Measurements from ENCODE around the gene CLCA4. TPM values are rescaled to one million over a fixed set of nuclear protein-coding genes. Genes with fewer than 3 reads are reported as not detected.

CLCA4 gene
- total and polyA plus RNA-seq, 10 donors, result 0.03 to 0.22 (median 0.09) TPM; not detected in 6

DNA sequence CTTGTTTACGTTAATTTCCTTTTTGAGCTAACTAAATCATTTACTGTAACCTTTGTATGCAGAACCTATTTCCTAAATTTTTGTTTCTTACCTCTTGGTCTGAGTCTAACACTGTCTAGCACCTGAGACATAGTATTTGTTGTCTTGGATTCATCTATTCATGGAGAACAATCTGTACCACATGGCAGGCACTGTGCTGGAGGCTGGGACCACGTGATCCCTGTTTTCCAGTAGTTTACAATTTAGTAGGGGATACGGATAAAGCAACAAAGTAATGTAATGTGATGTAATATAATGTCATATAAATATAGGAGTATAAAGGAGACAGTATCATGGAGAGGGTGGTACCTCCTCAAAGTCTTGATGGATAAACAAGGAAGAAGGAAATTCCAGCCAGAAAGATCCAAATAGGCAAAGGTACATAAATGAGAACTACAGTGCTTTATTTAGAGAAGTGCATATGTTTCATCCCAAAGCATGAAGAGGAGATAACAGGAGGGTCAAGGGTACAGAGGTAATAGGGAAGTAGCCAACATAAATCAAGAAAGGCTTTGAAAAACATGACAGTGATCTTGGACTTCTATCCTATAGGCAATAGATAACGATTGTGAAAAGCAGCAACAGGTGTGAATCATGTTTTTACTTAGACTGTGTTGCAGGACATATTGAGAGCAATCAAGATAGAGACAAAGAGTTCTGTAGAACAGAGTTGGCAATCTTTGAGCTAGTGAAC, 25.9 kb upstream of the CLCA4 start:
- intact Hi-C loops (cut with DNase I; ENCODE audit: low total_unique reads), result no loop called here

DNA sequence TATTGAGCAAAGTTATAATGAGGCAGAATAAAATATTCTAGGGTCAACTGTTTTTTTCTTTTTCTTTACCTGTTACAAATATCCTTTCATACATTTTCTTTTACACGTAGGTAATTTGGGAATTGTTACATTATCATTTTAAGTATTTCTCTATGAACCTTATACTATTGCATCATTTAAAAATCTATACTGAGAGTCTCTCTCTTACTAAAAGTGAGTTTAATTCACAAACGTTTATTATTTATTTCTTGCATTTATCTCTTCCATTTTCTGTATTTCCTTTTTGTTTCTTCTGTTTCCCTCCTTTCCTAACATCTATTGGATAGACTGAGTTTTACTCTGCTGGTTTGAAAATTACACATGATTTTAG, 25.4 kb upstream of the CLCA4 start:
- Histone ChIP-seq H3K4me1 (no peaks in the 10 kb centered on the region), H3K27me3 (replicated peaks in 1 of 7) (no peaks in the 10 kb centered on the region), H3K36me3 (no peaks in the 10 kb centered on the region), H3K9me3 (peaks cover 0 to 9% (median 0%) of the 10 kb centered on the region in 8 donors), H3K27ac (no peak overlapping the region), H3K4me3 (no peak overlapping the region)
- intact Hi-C loops (cut with DNase I; ENCODE audit: low total_unique reads), result no loop called here
- TF ChIP-seq POLR2A (IDR thresholded peaks at IDR 0.05) (no peak), POLR2AphosphoS5 (IDR thresholded peaks at IDR 0.05) (no peak), CTCF (IDR thresholded peaks at IDR 0.05 in 8 of 11, conservative IDR thresholded peaks at IDR 0.05 in 3 of 11) (no peak)
- DNase-seq, result no peak
- WGBS, 5 donors, result 74 to 91% (median 81%) methylated on average over 2 of the region's 2 CpGs

More for the DNA sequence above, 25.9 kb upstream of the CLCA4 start:
- Histone ChIP-seq H3K4me3 (no peak overlapping the region), H3K9me3 (peaks cover 0 to 9% (median 0%) of the 10 kb centered on the region in 8 donors), H3K4me1 (no peaks in the 10 kb centered on the region), H3K27me3 (replicated peaks in 1 of 7) (no peaks in the 10 kb centered on the region), H3K36me3 (no peaks in the 10 kb centered on the region), H3K27ac (no peak overlapping the region)
- TF ChIP-seq POLR2A (IDR thresholded peaks at IDR 0.05), result no peak
- TF ChIP-seq CTCF (IDR thresholded peaks at IDR 0.05 in 8 of 11, conservative IDR thresholded peaks at IDR 0.05 in 3 of 11), result no peak
- TF ChIP-seq POLR2AphosphoS5 (IDR thresholded peaks at IDR 0.05), result no peak
- 79 to 90% (median 84%) methylated on average over 4 of the region's 4 CpGs for WGBS, 5 donors
- DNase-seq, result no peak

- TF ChIP-seq CTCF (IDR thresholded peaks at IDR 0.05 in 8 of 11, conservative IDR thresholded peaks at IDR 0.05 in 3 of 11), result no peak
- TF ChIP-seq POLR2A (IDR thresholded peaks at IDR 0.05), result no peak
- TF ChIP-seq POLR2AphosphoS5 (IDR thresholded peaks at IDR 0.05), result no peak
- no peak overlapping the region for H3K27ac ChIP-seq
- no peak for DNase-seq
- no peaks in the 10 kb centered on the region for H3K4me1 ChIP-seq
- H3K36me3 ChIP-seq, result no peaks in the 10 kb centered on the region
- H3K9me3 ChIP-seq, result peaks cover 0 to 9% (median 0%) of the 10 kb centered on the region in 8 donors
- H3K27me3 ChIP-seq (replicated peaks in 1 of 7), result no peaks in the 10 kb centered on the region
- H3K4me3 ChIP-seq, result no peak overlapping the region
- WGBS, 5 donors, result 62 to 86% (median 84%) methylated on average over 3 of the region's 3 CpGs
- intact Hi-C loops (cut with DNase I; ENCODE audit: low total_unique reads), result no loop called here
These were observed 24.6 kb upstream of the CLCA4 start for GRCh38 chr1:86522240-86522639.

DNA sequence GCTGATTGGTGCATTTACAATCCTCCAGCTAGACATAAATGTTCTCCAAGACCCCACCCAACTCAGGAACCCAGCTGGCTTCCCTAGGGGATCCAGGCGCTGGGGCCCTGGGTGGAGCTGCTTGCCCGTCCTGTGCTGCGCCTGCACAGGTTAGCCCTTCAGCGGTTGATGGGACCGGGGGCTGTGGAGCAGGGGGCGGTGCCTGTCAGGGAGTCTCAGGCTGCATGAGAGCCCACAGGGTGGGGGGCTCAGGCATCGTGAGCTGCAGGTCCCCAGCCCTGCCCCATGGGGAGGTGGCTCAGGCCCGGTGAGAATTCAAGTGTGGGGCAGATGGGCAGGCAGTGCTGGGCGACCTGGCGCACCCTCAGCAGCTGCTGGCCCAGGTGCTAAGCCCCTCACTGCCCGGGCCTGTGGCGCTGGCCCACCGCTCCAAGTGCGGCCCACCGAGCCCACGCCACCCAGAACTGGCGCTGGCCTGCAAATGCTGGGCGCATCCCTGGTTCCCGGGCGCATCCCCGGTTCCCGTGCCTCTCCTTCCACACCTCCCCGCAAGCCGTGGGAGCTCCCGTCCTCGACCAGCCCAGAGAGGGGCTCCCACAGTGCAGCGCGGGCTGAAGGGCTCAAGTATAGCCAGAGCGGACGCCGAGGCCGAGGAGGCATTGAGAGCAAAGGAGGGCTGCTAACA, 23.1 kb upstream of the CLCA4 start:
- intact Hi-C loops (cut with DNase I; ENCODE audit: low total_unique reads), result no loop called here

More for the DNA sequence above, 23.1 kb upstream of the CLCA4 start:
- TF ChIP-seq CTCF (IDR thresholded peaks at IDR 0.05 in 8 of 11, conservative IDR thresholded peaks at IDR 0.05 in 3 of 11), result no peak
- TF ChIP-seq POLR2AphosphoS5 (IDR thresholded peaks at IDR 0.05), result no peak
- no peak for TF ChIP-seq POLR2A (IDR thresholded peaks at IDR 0.05)
- WGBS, 5 donors, result 90 to 97% (median 95%) methylated on average over 14 to 32 of the region's 32 CpGs
- no peak for DNase-seq
- Histone ChIP-seq H3K4me1 (no peaks in the 10 kb centered on the region), H3K36me3 (no peaks in the 10 kb centered on the region), H3K9me3 (peaks cover 0 to 9% (median 0%) of the 10 kb centered on the region in 8 donors), H3K27me3 (replicated peaks in 1 of 7) (no peaks in the 10 kb centered on the region), H3K27ac (no peak overlapping the region), H3K4me3 (no peak overlapping the region)

Measured in spleen (tissue), 11 donors.